PC-3 (cell line): ENCODE data around the gene USP22.

ENCODE experiments used
- CTCF ChIP-seq: fragments of 300-600 bp; sonication (generic); conservative IDR thresholded peaks from 2 replicates; pipeline ENCODE4 v1.5.1; 2017; ENCODE audit warnings: antibody characterized with exemption, low read depth, mild to moderate bottlenecking, low read length
- EZH2 ChIP-seq: fragments of 300-600 bp; sonication (generic); IDR thresholded peaks from one replicate; pipeline ENCODE4 v1.6.1; 2017; ENCODE audit warnings: antibody characterized with exemption, mild to moderate bottlenecking, low read length; ENCODE audit not compliant: unreplicated experiment

- no peak for TF ChIP-seq CTCF
- no peak for TF ChIP-seq EZH2
Measured at GRCh38 chr17:21005803-21006202, 37.0 kb downstream of the USP22 start.
